GM12878 (cell line): Measurements from ENCODE around the gene SCAF8. TPM values are rescaled to one million over a fixed set of nuclear protein-coding genes. Genes with fewer than 3 reads are reported as not detected.

Source experiments
- ATAC-seq: fragments of 200-7000 bp; cut with Tn5 transposase; 3 replicates; pipeline ENCODE4 v1.9.1; 2020; ENCODE audit warnings: mild to moderate bottlenecking, moderate library complexity
- BruUV-seq: library from RNA; stranded (reverse); fragments of 400-500 nt; replicated peaks from 2 replicates; lab custom pipeline; 2021; lab: Mats Ljungman, UMichigan
- CTCF ChIA-PET: fragments of 300-600 bp; sonication (Branson Sonifier 250); formaldehyde crosslinking; extraction: SDS; loops from one replicate; lab custom pipeline; 2021; ENCODE audit warnings: inconsistent platforms; lab: Yijun Ruan, JAX
- POLR2A ChIA-PET: fragments of 350-600 bp; formaldehyde crosslinking; extraction: SDS; loops from one replicate; lab custom pipeline; 2021; ENCODE audit warnings: inconsistent platforms; lab: Charles Lee
- RAD21 ChIA-PET: fragments of 300-600 bp; sonication (Branson Sonifier 250); formaldehyde crosslinking; loops from one replicate; lab custom pipeline; 2023; ENCODE audit warnings: antibody characterized with exemption; ENCODE audit not compliant: unreplicated experiment; lab: Charles Lee
- SMC1A ChIA-PET: fragments of 300-600 bp; sonication (Branson Sonifier 250); formaldehyde crosslinking; loops from one replicate; lab custom pipeline; 2023; ENCODE audit not compliant: unreplicated experiment, uncharacterized antibody; lab: Charles Lee
- DNase-seq: peaks from one replicate; pipeline ENCODE4 v3.0.0-alpha.2; 2011; ENCODE audit warnings: low read depth, low spot score
- FAIRE-seq: peaks from 3 replicates; lab custom pipeline; 2011; peaks lifted over from hg19 to GRCh38; lab: Jason Lieb, UNC
- H2AFZ ChIP-seq: 2 replicates; pipeline ENCODE4 v1.6.0; 2011; ENCODE audit warnings: low read depth, low read length, control low read depth; ENCODE audit not compliant: control insufficient read depth
- H3K27ac ChIP-seq: 2 replicates; pipeline ENCODE4 v1.5.1; 2011; ENCODE audit warnings: control low read depth; ENCODE audit not compliant: control insufficient read depth, insufficient read depth
- H3K27me3 ChIP-seq, 2 experiments: replicated peaks in 1 of 2; 2 replicates each; pipeline versions ENCODE4 v1.6.0 to v1.6.1; 2011; ENCODE audit warnings: low read length in 1 of 2; ENCODE audit not compliant: control insufficient read depth in 2 of 2, insufficient read depth in 2 of 2
- H3K36me3 ChIP-seq, 2 experiments: 2 replicates each; pipeline ENCODE4 v1.5.1; 2011; ENCODE audit warnings: low read length in 1 of 2; ENCODE audit not compliant: control insufficient read depth in 2 of 2, insufficient read depth in 2 of 2
- H3K4me1 ChIP-seq: 2 replicates; pipeline ENCODE4 v1.6.1; 2011; ENCODE audit warnings: mild to moderate bottlenecking, low read length, moderate library complexity, mixed read lengths; ENCODE audit not compliant: control insufficient read depth, insufficient read depth
- H3K4me2 ChIP-seq: 2 replicates; pipeline ENCODE4 v1.6.0; 2011; ENCODE audit warnings: control low read depth; ENCODE audit not compliant: control insufficient read depth, insufficient read depth
- H3K4me3 ChIP-seq: fragments of 200-600 bp; sonication (generic); 2 replicates; pipeline ENCODE4 v1.5.1; 2016
- H3K79me2 ChIP-seq: 2 replicates; pipeline ENCODE4 v1.6.0; 2011; ENCODE audit warnings: low read length; ENCODE audit not compliant: control insufficient read depth, insufficient read depth
- H3K9ac ChIP-seq: 2 replicates; pipeline ENCODE4 v1.8.0; 2011; ENCODE audit warnings: low read length, control low read depth, mixed read lengths; ENCODE audit not compliant: control insufficient read depth, insufficient read depth
- H3K9me3 ChIP-seq: replicated peaks from 3 replicates; pipeline ENCODE4 v1.5.1; 2011; ENCODE audit warnings: mild to moderate bottlenecking, low read length; ENCODE audit not compliant: control insufficient read depth, insufficient read depth
- H4K20me1 ChIP-seq: 2 replicates; pipeline ENCODE4 v1.6.0; 2011; ENCODE audit not compliant: control insufficient read depth, insufficient read depth
- CHD2 ChIP-seq: IDR thresholded peaks from 2 replicates; pipeline ENCODE4 v1.6.1; 2011; ENCODE audit warnings: low read depth, low read length, improper control_type of control experiment, borderline replicate concordance
- JUND ChIP-seq: IDR thresholded peaks from 2 replicates; pipeline ENCODE4 v1.6.1; 2012; ENCODE audit warnings: low read depth, mild to moderate bottlenecking, low read length, improper control_type of control experiment, moderate library complexity
- KAT2A ChIP-seq: conservative IDR thresholded peaks from 2 replicates; pipeline ENCODE4 v1.6.1; 2011; ENCODE audit warnings: low read depth, low read length; ENCODE audit not compliant: control insufficient read depth
- POLR2A ChIP-seq: IDR thresholded peaks from 2 replicates; pipeline ENCODE4 v1.6.1; 2011; ENCODE audit warnings: low read depth, mild to moderate bottlenecking, low read length
- WGBS: methylation state at CpG from one replicate; pipeline ENCODE4 v1.1.6; 2016; ENCODE audit warnings: low lambda C conversion rate; ENCODE audit not compliant: insufficient replicate concordance, insufficient coverage; ENCODE audit errors: missing lambda C conversion rate; 5-methylcytosine and 5-hydroxymethylcytosine counted together
- in situ Hi-C: fragments of 300-500 bp; cut with MboI; formaldehyde crosslinking; loops from 9 replicates; pipeline ENCODE4 v1.14.3; 2018; ENCODE audit warnings: mixed read lengths
- intact Hi-C: fragments of 100-400 bp; cut with micrococcal nuclease; formaldehyde crosslinking; loops from one replicate; pipeline ENCODE4 v1.14.2; 2022; ENCODE audit not compliant: unreplicated experiment
- polyA plus RNA-seq, 11 experiments: library from polyadenylated mRNA; depleted of rRNA in 4 of 11; unstranded in 6 of 11; stranded (reverse) in 5 of 11; fragments of >200 nt; fragmentation: Nextera tagmentation in 4 of 11; fragmentation: Illumina TruSeq in 1 of 11; extraction: Ambion mirVana in 4 of 11; extraction: Trizol in 1 of 11; gene quantifications; 1 replicate in 1 of 11; 2 replicates in 10 of 11; pipeline versions ENCODE4 v1.2.1 to v1.2.3, GENCODE V29; 2011 to 2016; ENCODE audit warnings: inconsistent platforms in 2 of 11, missing spikeins in 2 of 11, low read depth in 1 of 11
- total RNA-seq, 4 experiments: library from RNA; depleted of rRNA in 3 of 4; stranded (reverse); fragments of >200 nt in 3 of 4; fragmentation: Illumina TruSeq in 1 of 4; extraction: Trizol in 1 of 4; gene quantifications; 2 replicates each; pipeline versions ENCODE4 v1.2.1 to v1.2.3, GENCODE V29; 2013 to 2021
- TF ChIP-seq, protein P1 (sequence below): fragments of 450-650 bp; IDR thresholded peaks from 2 replicates; pipeline ENCODE4 v1.6.1; 2017; ENCODE audit warnings: mild to moderate bottlenecking, low read depth, inconsistent platforms; ENCODE audit not compliant: poor library complexity, severe bottlenecking
- TF ChIP-seq, protein P2 (sequence below): fragments of 450-650 bp; IDR thresholded peaks from 2 replicates; pipeline ENCODE4 v1.6.1; 2018; ENCODE audit warnings: mild to moderate bottlenecking, low read depth, moderate library complexity; ENCODE audit not compliant: partially characterized antibody
- TF ChIP-seq, protein P3 (sequence below): fragments of 450-650 bp; IDR thresholded peaks from 2 replicates; pipeline ENCODE4 v1.6.1; 2014; ENCODE audit warnings: mild to moderate bottlenecking

Gene SCAF8
- total and polyA plus RNA-seq, 10 of the 15 experiments (the other 5 are each of a cell fraction or from before 2014, with no cell fraction given): 8.1 to 28.8 (median 15.9) TPM

DNA sequence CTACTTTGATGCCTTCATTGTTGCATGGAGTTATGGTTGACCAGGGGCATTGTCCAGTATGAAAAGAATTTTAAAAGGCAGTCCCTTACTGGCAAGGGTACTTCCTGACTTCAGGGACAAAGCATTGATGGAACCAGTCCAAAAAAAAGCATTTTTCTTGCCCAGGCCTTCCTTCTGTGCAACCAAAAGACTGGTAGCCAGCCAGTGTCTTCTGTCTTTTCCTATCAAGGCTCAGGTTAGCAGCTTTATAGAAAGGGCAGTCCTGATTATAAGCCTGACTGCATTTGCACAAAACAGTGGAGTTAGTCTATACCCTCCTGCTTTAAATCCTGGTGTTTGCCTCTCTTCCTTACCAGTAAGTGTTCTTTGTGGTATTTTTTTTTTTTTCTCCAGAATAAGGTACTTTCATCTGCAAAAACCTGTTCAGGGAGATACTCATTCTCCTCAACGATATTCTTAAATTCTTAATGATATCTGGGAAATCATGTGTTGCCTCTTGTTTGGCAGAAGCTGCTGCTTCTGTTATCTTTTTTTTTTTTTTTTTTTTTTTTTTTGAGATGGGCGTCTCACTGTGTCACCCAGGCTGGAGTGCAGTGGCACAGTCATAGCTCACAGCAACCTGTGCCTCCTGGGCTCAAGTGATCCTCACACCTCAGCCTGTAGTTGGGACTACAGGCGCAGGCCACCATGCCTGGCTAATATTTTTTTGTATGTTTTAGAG is 33.9 kb downstream of the SCAF8 start:
- Histone ChIP-seq H3K4me1 (no peaks in the 10 kb centered on the region), H3K4me3 (no peak overlapping the region), H3K9me3 (peaks cover 2% of the 10 kb centered on the region; the same call in 2 of the 3 replicates), H3K27me3 (no peaks in the 10 kb centered on the region), H3K79me2 (peaks cover 87% of the 10 kb centered on the region), H3K4me2 (no peak overlapping the region), H3K27ac (no peak overlapping the region), H2AFZ (no peak overlapping the region), H3K36me3 (0 out of 4 replicates have a peak, but pooled peaks cover 0 to 4% of the 10 kb centered on the region in 2 experiments), H4K20me1 (no peaks in the 10 kb centered on the region), H3K9ac (no peak overlapping the region)
- TF ChIP-seq JUND (no peak), KAT2A (no peak)
- intact Hi-C loops (no loop called here), in situ Hi-C loops (no loop called here)
- no TSS peak for BruUV-seq
- ChIA-PET CTCF (interaction anchor here (1.7 kb wide), 1 partner anchor 13 kb away, joined by 4 read pairs; no protein-coding TSS in a partner anchor), POLR2A (interaction anchor here (0.7 kb wide), 1 partner anchor 57 kb away, joined by 3 read pairs; no protein-coding TSS in a partner anchor), SMC1A (interaction anchor here (1.1 kb wide), 1 partner anchor 25 kb away, joined by 3 read pairs; no protein-coding TSS in a partner anchor), RAD21 (no interaction called here)
- DNase-seq: no peak
- ATAC-seq: peak; percentile 26; the same call in 1 of the 3 replicates
- FAIRE-seq: no peak
- WGBS: 85% methylated on average over 3 of the region's 3 CpGs

DNA sequence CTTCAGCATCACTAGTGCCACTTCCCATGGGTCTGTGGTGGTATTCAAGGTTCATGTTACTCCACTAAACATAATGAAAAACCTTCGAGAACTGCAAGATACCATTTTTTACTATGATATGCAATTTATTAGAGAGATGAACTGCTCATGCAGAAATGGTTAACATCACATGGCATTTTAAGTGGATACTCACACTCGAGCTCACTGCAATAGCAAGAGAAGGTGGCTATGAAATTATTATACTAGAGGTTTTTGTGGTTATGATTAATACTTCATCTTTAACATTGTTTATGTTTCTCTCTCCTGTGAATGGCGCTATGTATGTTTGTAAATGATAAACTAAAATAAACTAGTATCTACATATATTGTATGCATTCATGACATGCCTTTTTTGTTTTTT is 35.1 kb downstream of the SCAF8 start:
- H3K4me1 ChIP-seq: peaks cover 8% of the 10 kb centered on the region; the same call in 1 of the 2 replicates
- DNase-seq (no peak), FAIRE-seq (no peak), ATAC-seq (no peak)
- SMC1A ChIA-PET: interaction anchor here (1.0 to 1.3 kb wide), 3 partner anchors 14 to 39 kb away, joined by 3 read pairs; no protein-coding TSS in a partner anchor
- no peaks in the 10 kb centered on the region; the same call in 1 of the 3 replicates for H3K9me3 ChIP-seq
- in situ Hi-C loops: no loop called here
- CTCF ChIA-PET: interaction anchor here (1.7 kb wide), 1 partner anchor 14 kb away, joined by 4 read pairs; no protein-coding TSS in a partner anchor
- BruUV-seq: no TSS peak
- H3K9ac ChIP-seq: no peak overlapping the region
- no peak overlapping the region for H3K27ac ChIP-seq
- RAD21 ChIA-PET: no interaction called here
- H3K36me3 ChIP-seq: 0 out of 4 replicates have a peak, but pooled peaks cover 0 to 4% of the 10 kb centered on the region in 2 experiments
- H4K20me1 ChIP-seq: no peaks in the 10 kb centered on the region
- H3K4me3 ChIP-seq: no peak overlapping the region
- H3K4me2 ChIP-seq: no peak overlapping the region
- intact Hi-C loops: no loop called here
- peaks cover 84% of the 10 kb centered on the region for H3K79me2 ChIP-seq
- POLR2A ChIA-PET: interaction anchor here (0.5 kb wide), 1 partner anchor 56 kb away, joined by 3 read pairs; no protein-coding TSS in a partner anchor
- no peak overlapping the region for H2AFZ ChIP-seq
- 38% methylated on average over 3 of the region's 3 CpGs for WGBS
- no peaks in the 10 kb centered on the region for H3K27me3 ChIP-seq
- TF ChIP-seq, protein P1, sequence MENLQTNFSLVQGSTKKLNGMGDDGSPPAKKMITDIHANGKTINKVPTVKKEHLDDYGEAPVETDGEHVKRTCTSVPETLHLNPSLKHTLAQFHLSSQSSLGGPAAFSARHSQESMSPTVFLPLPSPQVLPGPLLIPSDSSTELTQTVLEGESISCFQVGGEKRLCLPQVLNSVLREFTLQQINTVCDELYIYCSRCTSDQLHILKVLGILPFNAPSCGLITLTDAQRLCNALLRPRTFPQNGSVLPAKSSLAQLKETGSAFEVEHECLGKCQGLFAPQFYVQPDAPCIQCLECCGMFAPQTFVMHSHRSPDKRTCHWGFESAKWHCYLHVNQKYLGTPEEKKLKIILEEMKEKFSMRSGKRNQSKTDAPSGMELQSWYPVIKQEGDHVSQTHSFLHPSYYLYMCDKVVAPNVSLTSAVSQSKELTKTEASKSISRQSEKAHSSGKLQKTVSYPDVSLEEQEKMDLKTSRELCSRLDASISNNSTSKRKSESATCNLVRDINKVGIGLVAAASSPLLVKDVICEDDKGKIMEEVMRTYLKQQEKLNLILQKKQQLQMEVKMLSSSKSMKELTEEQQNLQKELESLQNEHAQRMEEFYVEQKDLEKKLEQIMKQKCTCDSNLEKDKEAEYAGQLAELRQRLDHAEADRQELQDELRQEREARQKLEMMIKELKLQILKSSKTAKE: no peak
- TF ChIP-seq, protein P2, sequence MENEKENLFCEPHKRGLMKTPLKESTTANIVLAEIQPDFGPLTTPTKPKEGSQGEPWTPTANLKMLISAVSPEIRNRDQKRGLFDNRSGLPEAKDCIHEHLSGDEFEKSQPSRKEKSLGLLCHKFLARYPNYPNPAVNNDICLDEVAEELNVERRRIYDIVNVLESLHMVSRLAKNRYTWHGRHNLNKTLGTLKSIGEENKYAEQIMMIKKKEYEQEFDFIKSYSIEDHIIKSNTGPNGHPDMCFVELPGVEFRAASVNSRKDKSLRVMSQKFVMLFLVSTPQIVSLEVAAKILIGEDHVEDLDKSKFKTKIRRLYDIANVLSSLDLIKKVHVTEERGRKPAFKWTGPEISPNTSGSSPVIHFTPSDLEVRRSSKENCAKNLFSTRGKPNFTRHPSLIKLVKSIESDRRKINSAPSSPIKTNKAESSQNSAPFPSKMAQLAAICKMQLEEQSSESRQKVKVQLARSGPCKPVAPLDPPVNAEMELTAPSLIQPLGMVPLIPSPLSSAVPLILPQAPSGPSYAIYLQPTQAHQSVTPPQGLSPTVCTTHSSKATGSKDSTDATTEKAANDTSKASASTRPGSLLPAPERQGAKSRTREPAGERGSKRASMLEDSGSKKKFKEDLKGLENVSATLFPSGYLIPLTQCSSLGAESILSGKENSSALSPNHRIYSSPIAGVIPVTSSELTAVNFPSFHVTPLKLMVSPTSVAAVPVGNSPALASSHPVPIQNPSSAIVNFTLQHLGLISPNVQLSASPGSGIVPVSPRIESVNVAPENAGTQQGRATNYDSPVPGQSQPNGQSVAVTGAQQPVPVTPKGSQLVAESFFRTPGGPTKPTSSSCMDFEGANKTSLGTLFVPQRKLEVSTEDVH: no peak
- TF ChIP-seq, protein P3, sequence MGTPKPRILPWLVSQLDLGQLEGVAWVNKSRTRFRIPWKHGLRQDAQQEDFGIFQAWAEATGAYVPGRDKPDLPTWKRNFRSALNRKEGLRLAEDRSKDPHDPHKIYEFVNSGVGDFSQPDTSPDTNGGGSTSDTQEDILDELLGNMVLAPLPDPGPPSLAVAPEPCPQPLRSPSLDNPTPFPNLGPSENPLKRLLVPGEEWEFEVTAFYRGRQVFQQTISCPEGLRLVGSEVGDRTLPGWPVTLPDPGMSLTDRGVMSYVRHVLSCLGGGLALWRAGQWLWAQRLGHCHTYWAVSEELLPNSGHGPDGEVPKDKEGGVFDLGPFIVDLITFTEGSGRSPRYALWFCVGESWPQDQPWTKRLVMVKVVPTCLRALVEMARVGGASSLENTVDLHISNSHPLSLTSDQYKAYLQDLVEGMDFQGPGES: no peak
- TF ChIP-seq CHD2 (no peak), POLR2A (no peak)
